Adipocyte (in vitro differentiated cells): ENCODE results near the gene VPS37C.
"Not testable (repeated sequence)": the region's sequence is repeated elsewhere in the genome, so short reads cannot be mapped to it uniquely, and the experiment has no call there.

Experiments used
- DNase-seq: peaks from one replicate; pipeline ENCODE4 v3.0.0-alpha.2; 2015; ENCODE audit warnings: low read depth
- H3K27me3 ChIP-seq: replicated peaks from 2 replicates; pipeline ENCODE4 v1.7.0; 2013; ENCODE audit warnings: mild to moderate bottlenecking, low read length, moderate library complexity; ENCODE audit not compliant: control insufficient read depth, insufficient read depth
- H3K36me3 ChIP-seq: 2 replicates; pipeline ENCODE4 v1.7.0; 2013; ENCODE audit warnings: low read length, mild to moderate bottlenecking, moderate library complexity; ENCODE audit not compliant: control insufficient read depth, insufficient read depth, severe bottlenecking
- H3K4me1 ChIP-seq: 2 replicates; pipeline ENCODE4 v1.7.0; 2013; ENCODE audit warnings: mild to moderate bottlenecking, low read length, moderate library complexity; ENCODE audit not compliant: control insufficient read depth, insufficient read depth
- H3K4me3 ChIP-seq: 2 replicates; pipeline ENCODE4 v1.7.0; 2013; ENCODE audit warnings: mild to moderate bottlenecking, low read length, moderate library complexity
- H3K9ac ChIP-seq: 2 replicates; pipeline ENCODE4 v1.7.0; 2013; ENCODE audit warnings: mild to moderate bottlenecking, low read length, moderate library complexity
- H3K9me3 ChIP-seq: 2 replicates; pipeline ENCODE4 v1.7.0; 2013; ENCODE audit warnings: mild to moderate bottlenecking, low read length, moderate library complexity; ENCODE audit not compliant: control insufficient read depth

Gene VPS37C

GRCh38 chr11:61103851-61104423 is 57.3 kb downstream of the VPS37C start:
- Histone ChIP-seq H3K9ac (no peak overlapping the region), H3K27me3 (peaks cover 15% of the 10 kb centered on the region), H3K4me3 (no peak overlapping the region), H3K9me3 (no peaks in the 10 kb centered on the region), H3K4me1 (no peaks in the 10 kb centered on the region), H3K36me3 (no peaks in the 10 kb centered on the region)
- DNase-seq: no peak

- Histone ChIP-seq H3K9me3 (no peaks in the 10 kb centered on the region), H3K27me3 (peaks cover 14% of the 10 kb centered on the region), H3K4me1 (no peaks in the 10 kb centered on the region), H3K4me3 (no peak overlapping the region), H3K36me3 (no peaks in the 10 kb centered on the region), H3K9ac (no peak overlapping the region)
- DNase-seq: no peak
Measured at GRCh38 chr11:61102667-61103571, 58.3 kb downstream of the VPS37C start.

GRCh38 chr11:61098778-61099177 is 62.4 kb downstream of the VPS37C start:
- Histone ChIP-seq H3K9me3 (peaks cover 3% of the 10 kb centered on the region), H3K4me1 (no peaks in the 10 kb centered on the region), H3K36me3 (no peaks in the 10 kb centered on the region), H3K4me3 (no peak overlapping the region), H3K9ac (no peak overlapping the region), H3K27me3 (peaks cover 34% of the 10 kb centered on the region)
- DNase-seq: no peak

GRCh38 chr11:61098261-61098660 is 63.0 kb downstream of the VPS37C start:
- H3K36me3 ChIP-seq, H3K4me1 ChIP-seq, H3K9ac ChIP-seq, DNase-seq, H3K4me3 ChIP-seq, H3K9me3 ChIP-seq: not testable (repeated sequence)
- peaks cover 34% of the 10 kb centered on the region for H3K27me3 ChIP-seq

- peaks cover 31% of the 10 kb centered on the region for H3K27me3 ChIP-seq
- H3K36me3 ChIP-seq: no peaks in the 10 kb centered on the region
- no peak overlapping the region for H3K4me3 ChIP-seq
- no peaks in the 10 kb centered on the region for H3K4me1 ChIP-seq
- H3K9ac ChIP-seq: no peak overlapping the region
- H3K9me3 ChIP-seq: peaks cover 3% of the 10 kb centered on the region
- DNase-seq: no peak
Measured at GRCh38 chr11:61095021-61095420, 66.2 kb downstream of the VPS37C start.

- H3K4me1 ChIP-seq, H3K9me3 ChIP-seq, H3K9ac ChIP-seq, H3K36me3 ChIP-seq, DNase-seq, H3K4me3 ChIP-seq: not testable (repeated sequence)
- peaks cover 30% of the 10 kb centered on the region for H3K27me3 ChIP-seq
Measured at GRCh38 chr11:61094167-61094566, 67.1 kb downstream of the VPS37C start.

GRCh38 chr11:61092908-61093763 is 68.1 kb downstream of the VPS37C start:
- Histone ChIP-seq H3K27me3 (peaks cover 26% of the 10 kb centered on the region), H3K36me3 (no peaks in the 10 kb centered on the region), H3K9ac (no peak overlapping the region), H3K4me1 (no peaks in the 10 kb centered on the region), H3K4me3 (no peak overlapping the region), H3K9me3 (peaks cover 3% of the 10 kb centered on the region)
- DNase-seq: no peak

- peaks cover 3% of the 10 kb centered on the region for H3K9me3 ChIP-seq
- no peaks in the 10 kb centered on the region for H3K4me1 ChIP-seq
- peaks cover 26% of the 10 kb centered on the region for H3K27me3 ChIP-seq
- H3K9ac ChIP-seq: no peak overlapping the region
- H3K4me3 ChIP-seq: no peak overlapping the region
- H3K36me3 ChIP-seq: no peaks in the 10 kb centered on the region
- DNase-seq: no peak
Measured at GRCh38 chr11:61092280-61092766, 68.9 kb downstream of the VPS37C start.

- no peak overlapping the region for H3K9ac ChIP-seq
- H3K9me3 ChIP-seq: peaks cover 3% of the 10 kb centered on the region
Measured at GRCh38 chr11:61091373-61092279, 69.6 kb downstream of the VPS37C start.

GRCh38 chr11:61090982-61091372 is 70.2 kb downstream of the VPS37C start:
- no peak for DNase-seq
- H3K9me3 ChIP-seq: peaks cover 3% of the 10 kb centered on the region
- no peak overlapping the region for H3K9ac ChIP-seq
- H3K27me3 ChIP-seq: peaks cover 17% of the 10 kb centered on the region
- no peaks in the 10 kb centered on the region for H3K36me3 ChIP-seq
- no peak overlapping the region for H3K4me3 ChIP-seq
- H3K4me1 ChIP-seq: no peaks in the 10 kb centered on the region

More at GRCh38 chr11:61091373-61092279, 69.6 kb downstream of the VPS37C start:
- peaks cover 22% of the 10 kb centered on the region for H3K27me3 ChIP-seq
- H3K4me1 ChIP-seq: no peaks in the 10 kb centered on the region
- H3K4me3 ChIP-seq: no peak overlapping the region
- DNase-seq: peak; percentile 1
- H3K36me3 ChIP-seq: no peaks in the 10 kb centered on the region
